ENCODE data around the gene FBXO8. TPM values are rescaled to one million over a fixed set of nuclear protein-coding genes. Genes with fewer than 3 reads are reported as not detected.

The FBXO8 gene
- total RNA-seq, 1 experiment from 2014 or later = 5.8 TPM

GRCh38 chr4:174217273-174218126, 66.0 kb downstream of the FBXO8 start:
- no peak for TF ChIP-seq TCF7L2 (IDR thresholded peaks at IDR 0.05; ENCODE audit: low read depth, low read length)
- no peak for TF ChIP-seq SIN3A (IDR thresholded peaks at IDR 0.05; ENCODE audit: borderline replicate concordance, insufficient read depth, low read depth, low read length)
- no peak for TF ChIP-seq REST (IDR thresholded peaks at IDR 0.05; ENCODE audit: insufficient read depth in 1 of 2, low read depth in 2 of 2, low read length in 1 of 2)
- no peak for TF ChIP-seq CTCF (IDR thresholded peaks at IDR 0.05)
- TF ChIP-seq POLR2AphosphoS5 (IDR thresholded peaks at IDR 0.05; ENCODE audit: low read depth, low read length) = no peak
- peak overlapping the region; percentile 33 to 51 for H3K4me3 ChIP-seq (ENCODE audit: low read depth in 2 of 2, low read length in 2 of 2)
- no peaks in the 10 kb centered on the region for H3K27me3 ChIP-seq (ENCODE audit: control insufficient read depth, insufficient read depth, low read length)
- no peak overlapping the region for H3K27ac ChIP-seq (ENCODE audit: low read length)
- no peaks in the 10 kb centered on the region for H3K4me1 ChIP-seq (ENCODE audit: control insufficient read depth, insufficient read depth, low read length)
- H3K9me3 ChIP-seq (ENCODE audit: control insufficient read depth, insufficient read depth, low read depth, low read length) = no peaks in the 10 kb centered on the region
- BruUV-seq (replicated peaks) = no TSS peak
- peak; percentile 69 for ATAC-seq
- DNase-seq (ENCODE audit: low read depth, low spot score) = no peak
- intact Hi-C loops (cut with micrococcal nuclease; ENCODE audit: unreplicated experiment) (no loop called here), in situ Hi-C loops (cut with HindIII; ENCODE audit: low pct_unique_long_range_greater_than_20kb, low sequenced_read_pairs) (no loop called here)
- no peaks in the 10 kb centered on the region for H3K36me3 ChIP-seq (ENCODE audit: control insufficient read depth, insufficient read depth, low read length)
- POLR2A ChIA-PET = no interaction called here
- CTCF ChIA-PET = no interaction called here

- Histone ChIP-seq H3K9me3 (ENCODE audit: control insufficient read depth, insufficient read depth, low read depth, low read length) (no peaks in the 10 kb centered on the region), H3K36me3 (ENCODE audit: control insufficient read depth, insufficient read depth, low read length) (no peaks in the 10 kb centered on the region), H3K27me3 (ENCODE audit: control insufficient read depth, insufficient read depth, low read length) (no peaks in the 10 kb centered on the region), H3K27ac (ENCODE audit: low read length) (no peak overlapping the region), H3K4me3 (ENCODE audit: low read depth in 2 of 2, low read length in 2 of 2) (peak overlapping the region; percentile 33 to 51; a peak in 3 of 4 replicates), H3K4me1 (ENCODE audit: control insufficient read depth, insufficient read depth, low read length) (no peaks in the 10 kb centered on the region)
- CTCF ChIA-PET = no interaction called here
- in situ Hi-C loops (cut with HindIII; ENCODE audit: low pct_unique_long_range_greater_than_20kb, low sequenced_read_pairs) (no loop called here), intact Hi-C loops (cut with micrococcal nuclease; ENCODE audit: unreplicated experiment) (no loop called here)
- DNase-seq (ENCODE audit: low read depth, low spot score) = no peak
- TF ChIP-seq POLR2AphosphoS5 (IDR thresholded peaks at IDR 0.05; ENCODE audit: low read depth, low read length) = no peak
- no peak for TF ChIP-seq REST (IDR thresholded peaks at IDR 0.05; ENCODE audit: insufficient read depth in 1 of 2, low read depth in 2 of 2, low read length in 1 of 2)
- TF ChIP-seq SIN3A (IDR thresholded peaks at IDR 0.05; ENCODE audit: borderline replicate concordance, insufficient read depth, low read depth, low read length) = no peak
- TF ChIP-seq CTCF (IDR thresholded peaks at IDR 0.05) = no peak
- BruUV-seq (replicated peaks) = no TSS peak
- ATAC-seq = no peak; the same call in 1 of the 2 replicates
- POLR2A ChIA-PET = no interaction called here
Measured at GRCh38 chr4:174216799-174217272, 66.6 kb downstream of the FBXO8 start.
